G401 (cell line): ENCODE results near the gene PIM3. TPM values are rescaled to one million over a fixed set of nuclear protein-coding genes. Genes with fewer than 3 reads are reported as not detected.

Experiments used
- DNase-seq: peaks from one replicate; pipeline ENCODE4 v3.0.0-alpha.2; 2015; ENCODE audit warnings: low spot score
- in situ Hi-C: cut with HindIII; loops from 2 replicates; pipeline ENCODE4 v1.10.0; 2016; ENCODE audit warnings: low sequenced_read_pairs, mixed read lengths
- total RNA-seq: library from RNA; depleted of rRNA; stranded (reverse); fragments of >200 nt; shearing (Covaris generic); gene quantifications from 2 replicates; pipeline ENCODE4 v1.2.3, GENCODE V29; 2014; rRNA removed

PIM3 gene
- total RNA-seq, 1 experiment from 2014 or later, result 106 TPM

GRCh38 chr22:50009765-50010675 lies 49.4 kb downstream of the PIM3 start:
- in situ Hi-C loops, result no loop called here
- no peak for DNase-seq

- DNase-seq, result no peak
- in situ Hi-C loops, result no loop called here
These were observed 50.3 kb downstream of the PIM3 start for GRCh38 chr22:50010676-50011446.

DNA sequence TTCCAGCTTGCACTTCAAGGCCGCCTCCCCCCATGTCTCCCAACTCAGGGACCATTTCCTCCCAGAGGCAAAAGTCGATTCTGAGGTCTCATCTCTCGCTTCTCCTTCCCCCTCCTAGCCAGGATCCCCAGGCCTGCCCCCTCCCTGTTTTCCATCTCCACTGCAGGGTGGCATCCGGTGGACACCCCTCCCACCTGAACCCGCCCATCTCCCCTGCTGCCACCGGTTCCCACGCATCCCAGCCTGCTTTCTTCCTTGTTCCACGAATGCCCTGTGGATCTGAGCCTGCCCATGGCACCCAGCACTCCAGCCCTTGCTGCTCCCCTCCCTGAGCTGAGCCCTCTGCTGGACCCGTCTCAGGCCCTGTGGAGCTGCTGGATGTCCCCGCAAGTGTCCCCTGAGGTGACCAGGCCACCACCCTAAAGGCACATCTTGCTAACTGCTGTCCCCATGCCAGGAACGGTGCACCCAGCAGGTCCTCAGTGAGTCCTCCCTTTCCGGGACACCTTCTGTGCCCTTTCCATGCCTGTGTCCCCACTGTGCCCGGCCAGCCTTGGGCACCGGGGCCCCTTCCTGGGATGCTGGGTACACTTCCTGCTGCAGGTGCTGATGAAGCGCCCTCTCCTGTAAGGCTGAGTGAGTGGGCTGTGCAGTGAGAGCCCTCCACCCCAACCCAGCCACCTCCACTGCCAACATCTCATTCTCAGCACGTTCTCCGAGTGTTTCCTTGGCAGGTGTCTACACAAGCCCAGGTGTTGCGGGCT lies 51.1 kb downstream of the PIM3 start:
- in situ Hi-C loops, result no loop called here
- DNase-seq, result no peak

DNA sequence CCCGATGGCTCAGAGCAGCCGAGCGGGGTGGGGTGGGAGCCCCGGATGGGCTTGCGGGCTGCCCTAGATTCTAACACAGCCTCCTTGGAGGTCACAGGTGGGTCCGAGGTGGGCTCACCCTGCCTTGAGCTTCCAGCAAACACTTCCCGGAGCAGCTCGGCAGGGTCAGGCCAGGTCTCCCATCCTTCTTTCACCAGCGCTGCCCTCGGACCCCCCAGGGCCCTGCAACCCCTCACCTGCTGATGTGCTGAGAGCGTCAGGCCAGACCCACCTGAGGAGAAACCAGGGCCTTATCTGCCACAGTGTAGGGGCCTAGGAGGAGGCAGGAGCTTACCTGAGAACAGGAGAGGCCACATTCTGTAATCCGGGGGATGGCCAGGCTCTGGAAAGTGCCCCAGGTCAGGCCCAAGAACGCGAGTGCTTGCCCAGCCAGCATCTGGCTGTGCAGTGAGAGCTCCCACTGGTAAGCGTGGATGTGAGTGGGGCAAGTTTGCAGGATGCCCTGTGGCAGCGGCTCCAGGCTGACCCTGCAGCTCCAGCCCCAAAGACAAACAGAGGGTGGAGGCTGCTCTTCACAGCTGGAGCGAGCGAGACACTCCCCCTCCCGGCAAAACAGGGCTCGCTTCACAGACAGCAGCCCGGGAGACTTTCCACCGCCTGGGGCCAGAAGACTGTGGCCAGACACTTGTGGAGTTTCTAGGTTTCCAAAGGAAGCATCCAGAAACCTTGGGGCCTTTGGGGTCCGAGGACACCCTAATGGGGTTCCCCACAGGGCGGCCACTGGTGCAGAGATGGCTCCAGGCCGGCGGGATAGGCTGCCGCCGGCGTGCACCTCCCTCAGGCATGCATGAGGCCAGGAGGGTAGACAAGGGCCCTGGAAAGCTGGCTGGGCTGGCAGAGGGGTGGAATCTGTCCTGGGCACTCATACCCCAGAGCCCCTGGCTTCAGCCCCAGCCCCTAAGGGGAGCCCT lies 51.9 kb downstream of the PIM3 start, which contains the start of gene IL17REL:
Gene IL17REL, minus strand, starts transcription at position 555 of the 971 bp plus-strand sequence. Its CDS starts 119 bp downstream, at position 436.
- DNase-seq, result no peak
- in situ Hi-C loops, result no loop called here

Other genes starting within 250 kb of the PIM3 start
- 19.3 and 27.5 TPM in 2 replicates for gene BRD1, start 132.9 kb upstream of the PIM3 start, total RNA-seq
- gene ZBED4, start 106.9 kb upstream of the PIM3 start, total RNA-seq, result 10.0 and 12.8 TPM in 2 replicates
- 23.8 and 24.1 TPM in 2 replicates for gene ALG12, start 42.3 kb upstream of the PIM3 start, total RNA-seq
- gene CRELD2, start 42.1 kb upstream of the PIM3 start, total RNA-seq, result 85.5 and 121 TPM in 2 replicates
- gene IL17REL, start 52.0 kb downstream of the PIM3 start, total RNA-seq, result not detected in 2 replicates
- not detected in 2 replicates for gene TTLL8, start 97.5 kb downstream of the PIM3 start, total RNA-seq
- gene MLC1, start 124.7 kb downstream of the PIM3 start, total RNA-seq, result not detected in 2 replicates
- not detected in 2 replicates for gene MOV10L1, start 129.2 kb downstream of the PIM3 start, total RNA-seq
- gene PANX2, start 210.0 kb downstream of the PIM3 start, total RNA-seq, result 0.62 and 1.4 TPM in 2 replicates
- 73.9 and 83.5 TPM in 2 replicates for gene TRABD, start 225.1 kb downstream of the PIM3 start, total RNA-seq
- 25.5 and 40.7 TPM in 2 replicates for gene SELENOO, start 240.2 kb downstream of the PIM3 start, total RNA-seq